ENCODE results near the gene LSM3.

The LSM3 gene

DNA sequence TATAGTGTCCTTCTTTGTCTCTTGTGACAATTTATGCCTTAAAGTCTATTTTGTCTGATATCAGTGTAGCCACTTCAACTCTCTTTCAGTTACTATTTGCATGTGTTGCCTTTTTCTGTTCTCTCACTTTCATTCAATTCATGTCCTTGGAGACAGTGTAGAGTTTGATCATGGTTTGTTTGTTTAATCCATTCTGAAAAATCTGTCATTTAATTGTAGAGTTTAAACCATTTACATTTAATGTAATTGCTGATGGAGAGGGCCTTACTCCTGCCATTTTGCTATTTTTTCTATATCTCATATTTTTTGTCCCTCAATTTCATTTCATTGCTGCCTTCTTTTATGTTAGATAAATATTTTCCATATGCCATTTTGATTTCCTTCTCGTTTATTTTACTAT, 42.3 kb downstream of the LSM3 start:
- no peaks in the 10 kb centered on the region for H3K27me3 ChIP-seq (ENCODE audit: insufficient read depth, low read depth, severe bottlenecking)
- H3K27ac ChIP-seq = no peak overlapping the region
- H3K36me3 ChIP-seq = no peaks in the 10 kb centered on the region
- no peak for DNase-seq
- H3K4me3 ChIP-seq (ENCODE audit: low read depth, low read length) = no peak overlapping the region
- TF ChIP-seq, protein P1, sequence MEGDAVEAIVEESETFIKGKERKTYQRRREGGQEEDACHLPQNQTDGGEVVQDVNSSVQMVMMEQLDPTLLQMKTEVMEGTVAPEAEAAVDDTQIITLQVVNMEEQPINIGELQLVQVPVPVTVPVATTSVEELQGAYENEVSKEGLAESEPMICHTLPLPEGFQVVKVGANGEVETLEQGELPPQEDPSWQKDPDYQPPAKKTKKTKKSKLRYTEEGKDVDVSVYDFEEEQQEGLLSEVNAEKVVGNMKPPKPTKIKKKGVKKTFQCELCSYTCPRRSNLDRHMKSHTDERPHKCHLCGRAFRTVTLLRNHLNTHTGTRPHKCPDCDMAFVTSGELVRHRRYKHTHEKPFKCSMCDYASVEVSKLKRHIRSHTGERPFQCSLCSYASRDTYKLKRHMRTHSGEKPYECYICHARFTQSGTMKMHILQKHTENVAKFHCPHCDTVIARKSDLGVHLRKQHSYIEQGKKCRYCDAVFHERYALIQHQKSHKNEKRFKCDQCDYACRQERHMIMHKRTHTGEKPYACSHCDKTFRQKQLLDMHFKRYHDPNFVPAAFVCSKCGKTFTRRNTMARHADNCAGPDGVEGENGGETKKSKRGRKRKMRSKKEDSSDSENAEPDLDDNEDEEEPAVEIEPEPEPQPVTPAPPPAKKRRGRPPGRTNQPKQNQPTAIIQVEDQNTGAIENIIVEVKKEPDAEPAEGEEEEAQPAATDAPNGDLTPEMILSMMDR (IDR thresholded peaks at IDR 0.05; ENCODE audit: low read depth, low read length) = no peak
- no peaks in the 10 kb centered on the region for H3K9me3 ChIP-seq (ENCODE audit: severe bottlenecking)

DNA sequence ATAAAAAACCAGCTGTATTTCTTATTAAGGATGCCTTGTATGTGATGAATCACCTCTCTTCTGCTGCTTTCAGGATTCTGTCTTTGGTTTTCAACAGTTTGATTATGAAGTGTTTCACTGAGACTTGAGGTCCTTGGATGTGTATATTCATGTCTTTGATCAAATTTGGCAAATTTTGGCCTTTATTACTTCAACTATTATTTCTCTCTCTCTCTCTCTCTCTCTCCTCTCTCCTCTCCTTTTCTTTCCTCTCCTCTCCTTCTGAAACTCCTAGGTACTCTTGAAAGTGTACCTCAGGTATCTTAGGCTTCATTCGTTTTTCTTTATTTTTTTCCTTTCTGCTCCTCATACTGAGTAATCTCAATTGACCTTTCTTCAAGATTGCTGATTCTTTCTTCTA, 43.3 kb downstream of the LSM3 start:
- Histone ChIP-seq H3K36me3 (no peaks in the 10 kb centered on the region), H3K4me3 (ENCODE audit: low read depth, low read length) (no peak overlapping the region), H3K27ac (no peak overlapping the region), H3K9me3 (ENCODE audit: severe bottlenecking) (no peaks in the 10 kb centered on the region), H3K27me3 (ENCODE audit: insufficient read depth, low read depth, severe bottlenecking) (no peaks in the 10 kb centered on the region)
- TF ChIP-seq, protein P1 (IDR thresholded peaks at IDR 0.05; ENCODE audit: low read depth, low read length) = no peak
- no peak for DNase-seq

DNA sequence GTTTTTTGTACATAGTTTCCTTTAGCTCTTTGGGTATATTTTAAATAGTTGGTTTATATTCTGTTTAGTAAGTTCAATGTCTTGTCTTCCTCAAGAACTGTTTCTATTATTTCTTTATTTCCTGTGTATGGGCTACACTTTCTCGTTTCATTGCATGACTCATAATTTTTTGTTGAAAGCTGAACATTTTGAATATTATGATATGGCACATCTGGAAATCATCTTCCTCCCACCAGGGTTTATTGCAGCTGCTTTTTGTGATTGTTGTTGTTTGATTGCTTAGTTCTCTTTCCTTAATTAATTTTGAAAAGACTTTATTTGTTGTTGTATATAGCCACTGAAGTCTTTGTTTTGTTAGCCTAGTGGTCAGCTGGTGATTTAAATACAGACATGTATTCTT, 43.8 kb downstream of the LSM3 start:
- no peak for DNase-seq
- H3K27me3 ChIP-seq (ENCODE audit: insufficient read depth, low read depth, severe bottlenecking) = no peaks in the 10 kb centered on the region
- no peaks in the 10 kb centered on the region for H3K9me3 ChIP-seq (ENCODE audit: severe bottlenecking)
- TF ChIP-seq, protein P1 (IDR thresholded peaks at IDR 0.05; ENCODE audit: low read depth, low read length) = no peak
- no peak overlapping the region for H3K27ac ChIP-seq
- H3K36me3 ChIP-seq = no peaks in the 10 kb centered on the region
- H3K4me3 ChIP-seq (ENCODE audit: low read depth, low read length) = no peak overlapping the region

DNA sequence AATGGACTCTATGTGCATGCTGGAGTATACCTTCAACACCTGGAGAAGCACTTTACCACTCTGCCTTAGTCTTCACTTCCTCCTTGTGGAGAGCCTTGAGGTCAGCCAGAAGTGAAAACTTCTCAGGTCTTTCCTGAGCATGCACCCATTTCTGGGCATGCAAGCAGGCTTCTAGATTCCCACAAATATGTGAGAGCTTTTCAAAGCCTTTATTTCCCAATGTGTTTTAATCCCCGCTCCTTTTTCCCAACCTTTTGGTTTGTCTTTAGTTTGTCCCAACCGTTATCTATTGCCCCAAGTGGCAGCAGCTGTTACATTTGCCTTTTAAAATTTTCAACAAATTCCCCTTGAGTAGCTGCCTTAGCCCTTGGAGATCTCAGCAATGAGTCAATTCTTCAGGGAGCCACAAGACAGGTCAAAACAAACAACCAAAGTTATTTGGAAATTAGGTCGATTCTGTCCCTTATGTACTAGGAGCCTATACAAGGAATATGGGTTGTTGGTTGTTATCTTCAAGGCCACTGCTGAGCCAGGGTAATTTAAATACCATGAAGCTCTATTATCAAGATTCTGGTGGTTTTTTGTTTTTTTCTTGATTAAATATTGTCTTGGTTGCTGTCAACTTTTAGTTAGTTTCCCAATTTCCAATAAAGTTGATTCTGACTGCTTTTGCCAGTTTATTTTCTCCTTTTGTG, 44.4 kb downstream of the LSM3 start:
- H3K36me3 ChIP-seq = no peaks in the 10 kb centered on the region
- no peaks in the 10 kb centered on the region for H3K9me3 ChIP-seq (ENCODE audit: severe bottlenecking)
- TF ChIP-seq, protein P1 (IDR thresholded peaks at IDR 0.05; ENCODE audit: low read depth, low read length) = no peak
- H3K27me3 ChIP-seq (ENCODE audit: insufficient read depth, low read depth, severe bottlenecking) = no peaks in the 10 kb centered on the region
- no peak for DNase-seq
- H3K4me3 ChIP-seq (ENCODE audit: low read depth, low read length) = no peak overlapping the region
- H3K27ac ChIP-seq = no peak overlapping the region

DNA sequence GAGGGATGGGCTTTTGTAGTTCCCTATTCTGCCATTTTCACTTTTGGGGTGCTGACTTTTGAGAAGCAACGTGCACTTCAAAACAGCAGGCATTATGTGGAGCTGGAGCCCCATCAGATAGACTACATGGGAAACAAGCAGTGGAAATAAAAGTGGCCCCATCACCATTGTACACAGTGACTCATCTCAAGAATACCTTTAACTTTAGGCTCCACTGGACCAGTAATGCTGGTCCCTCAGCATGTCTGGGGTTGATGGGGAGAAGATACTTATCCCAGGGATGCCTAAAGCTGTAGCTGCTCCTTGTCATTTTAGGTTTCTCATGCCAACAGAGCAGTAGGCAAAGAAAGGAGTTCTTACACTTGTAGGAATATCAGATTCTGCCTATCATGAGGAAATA, 45.0 kb downstream of the LSM3 start:
- no peak overlapping the region for H3K4me3 ChIP-seq (ENCODE audit: low read depth, low read length)
- no peaks in the 10 kb centered on the region for H3K36me3 ChIP-seq
- no peak overlapping the region for H3K27ac ChIP-seq
- no peak for DNase-seq
- no peaks in the 10 kb centered on the region for H3K9me3 ChIP-seq (ENCODE audit: severe bottlenecking)
- no peaks in the 10 kb centered on the region for H3K27me3 ChIP-seq (ENCODE audit: insufficient read depth, low read depth, severe bottlenecking)
- TF ChIP-seq, protein P1 (IDR thresholded peaks at IDR 0.05; ENCODE audit: low read depth, low read length) = no peak

DNA sequence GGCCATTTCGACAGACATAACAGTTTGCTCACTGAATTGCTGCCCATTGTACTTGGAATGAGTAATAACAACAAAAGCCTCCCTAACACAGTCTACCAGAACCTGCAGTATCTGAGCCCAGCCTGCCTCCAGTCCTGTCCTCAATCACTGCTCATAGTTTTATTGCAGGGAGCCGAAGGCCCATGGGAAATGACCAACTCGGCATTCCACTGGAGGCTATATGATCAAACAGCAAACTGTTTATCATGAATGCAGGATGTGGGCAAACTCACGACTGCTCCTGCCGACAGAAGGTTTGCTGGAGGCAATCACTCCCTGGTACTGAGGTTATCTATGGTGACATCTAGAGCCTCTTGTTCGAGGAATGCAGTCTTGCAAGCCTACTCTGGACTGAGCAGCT, 46.3 kb downstream of the LSM3 start:
- DNase-seq = no peak
- TF ChIP-seq, protein P1 (IDR thresholded peaks at IDR 0.05; ENCODE audit: low read depth, low read length) = no peak
- Histone ChIP-seq H3K36me3 (no peaks in the 10 kb centered on the region), H3K9me3 (ENCODE audit: severe bottlenecking) (no peaks in the 10 kb centered on the region), H3K4me3 (ENCODE audit: low read depth, low read length) (no peak overlapping the region), H3K27me3 (ENCODE audit: insufficient read depth, low read depth, severe bottlenecking) (no peaks in the 10 kb centered on the region), H3K27ac (no peak overlapping the region)

All from WERI-Rb-1 (cell line).